Measurements from ENCODE around the gene RPL37A.

RPL37A gene

GRCh38 chr2:216518566-216519119 is 20.0 kb downstream of the RPL37A start (continued):
- 0 out of 2 replicates have a peak, but pooled peaks have one; percentile 45 for TF ChIP-seq ZBTB1 (tag by site-specific recombination; IDR thresholded peaks at IDR 0.05)
- TF ChIP-seq ZNF514 (tag by site-specific recombination; IDR thresholded peaks at IDR 0.05): peak; percentile 81; the same call in 1 of the 2 replicates
- TF ChIP-seq ZNF394 (tag by site-specific recombination; IDR thresholded peaks at IDR 0.05; ENCODE audit: borderline replicate concordance): peak; percentile 97
- peak; percentile 51; the same call in 1 of the 2 replicates for TF ChIP-seq GLI2 (tag by site-specific recombination; IDR thresholded peaks at IDR 0.05; ENCODE audit: borderline replicate concordance, low read depth)
- TF ChIP-seq OVOL3 (tag by site-specific recombination; IDR thresholded peaks at IDR 0.05): peak; percentile 70; the same call in 1 of the 2 replicates
- peak; percentile 54; the same call in 1 of the 2 replicates for TF ChIP-seq ZBTB21 (tag by site-specific recombination; IDR thresholded peaks at IDR 0.05)
- peak; percentile 85 for TF ChIP-seq ZXDB (tag by site-specific recombination; IDR thresholded peaks at IDR 0.05)
- TF ChIP-seq RBAK (tag by site-specific recombination; IDR thresholded peaks at IDR 0.05): peak; percentile 66; the same call in 1 of the 2 replicates
- peak; percentile 93 for TF ChIP-seq ZNF510 (tag by site-specific recombination; IDR thresholded peaks at IDR 0.05; ENCODE audit: insufficient replicate concordance)
- TF ChIP-seq ZNF426 (tag by site-specific recombination; IDR thresholded peaks at IDR 0.05): peak; percentile 96
- TF ChIP-seq SP3 (tag by site-specific recombination; IDR thresholded peaks at IDR 0.05): peak; percentile 21; the same call in 1 of the 2 replicates
- TF ChIP-seq ZNF214 (tag by site-specific recombination; IDR thresholded peaks at IDR 0.05; ENCODE audit: borderline replicate concordance): peak; percentile 23; the same call in 1 of the 2 replicates
- peak; percentile 80 for TF ChIP-seq ZNF623 (tag by site-specific recombination; IDR thresholded peaks at IDR 0.05)
- 0 out of 2 replicates have a peak, but pooled peaks have one; percentile 39 for TF ChIP-seq ZNF354C (tag by site-specific recombination; IDR thresholded peaks at IDR 0.05; ENCODE audit: borderline replicate concordance, low read depth)
- peak; percentile 86; the same call in 1 of the 2 replicates for TF ChIP-seq ZNF138 (tag by site-specific recombination; IDR thresholded peaks at IDR 0.05; ENCODE audit: borderline replicate concordance)
- peak; percentile 34; the same call in 1 of the 2 replicates for TF ChIP-seq KLF7 (tag by site-specific recombination; IDR thresholded peaks at IDR 0.05; ENCODE audit: borderline replicate concordance)
- TF ChIP-seq ZNF223 (tag by site-specific recombination; IDR thresholded peaks at IDR 0.05): peak; percentile 67; the same call in 1 of the 2 replicates
- TF ChIP-seq ZNF341 (tag by site-specific recombination; IDR thresholded peaks at IDR 0.05; ENCODE audit: low read depth): peak; percentile 32; the same call in 1 of the 2 replicates
- TF ChIP-seq ZBTB11 (tag by site-specific recombination; conservative IDR thresholded peaks at IDR 0.05; ENCODE audit: low read depth): peak; percentile 87
- TF ChIP-seq ZNF580 (tag by site-specific recombination; IDR thresholded peaks at IDR 0.05): peak; percentile 65; the same call in 1 of the 2 replicates
- peak; percentile 81 for TF ChIP-seq REST (tag by site-specific recombination; IDR thresholded peaks at IDR 0.05)
- TF ChIP-seq ZNF664 (tag by site-specific recombination; IDR thresholded peaks at IDR 0.05): peak; percentile 62; the same call in 1 of the 2 replicates
- TF ChIP-seq ZNF555 (tag by site-specific recombination; conservative IDR thresholded peaks at IDR 0.05): peak; percentile 92
- TF ChIP-seq ZNF19 (tag by site-specific recombination; IDR thresholded peaks at IDR 0.05; ENCODE audit: low read depth): 0 out of 2 replicates have a peak, but pooled peaks have one; percentile 74
- TF ChIP-seq AEBP2 (tag by site-specific recombination; IDR thresholded peaks at IDR 0.05; ENCODE audit: borderline replicate concordance): peak; percentile 88; the same call in 1 of the 2 replicates
- TF ChIP-seq ZNF433 (tag by site-specific recombination; IDR thresholded peaks at IDR 0.05; ENCODE audit: low read depth): peak; percentile 85
- TF ChIP-seq GFI1B (tag by site-specific recombination; IDR thresholded peaks at IDR 0.05): 0 out of 2 replicates have a peak, but pooled peaks have one; percentile 42
- TF ChIP-seq ZBTB8A (tag by site-specific recombination; IDR thresholded peaks at IDR 0.05): peak; percentile 80
- TF ChIP-seq ZNF639 (tag by site-specific recombination; IDR thresholded peaks at IDR 0.05): 0 out of 2 replicates have a peak, but pooled peaks have one; percentile 45

All from HEK293 (cell line).